Measurements from ENCODE around the gene ATF7IP. TPM values are rescaled to one million over a fixed set of nuclear protein-coding genes. Genes with fewer than 3 reads are reported as not detected.
"Not testable (repeated sequence)": the region's sequence is repeated elsewhere in the genome, so short reads cannot be mapped to it uniquely, and the experiment has no call there.

The ATF7IP gene, protein sequence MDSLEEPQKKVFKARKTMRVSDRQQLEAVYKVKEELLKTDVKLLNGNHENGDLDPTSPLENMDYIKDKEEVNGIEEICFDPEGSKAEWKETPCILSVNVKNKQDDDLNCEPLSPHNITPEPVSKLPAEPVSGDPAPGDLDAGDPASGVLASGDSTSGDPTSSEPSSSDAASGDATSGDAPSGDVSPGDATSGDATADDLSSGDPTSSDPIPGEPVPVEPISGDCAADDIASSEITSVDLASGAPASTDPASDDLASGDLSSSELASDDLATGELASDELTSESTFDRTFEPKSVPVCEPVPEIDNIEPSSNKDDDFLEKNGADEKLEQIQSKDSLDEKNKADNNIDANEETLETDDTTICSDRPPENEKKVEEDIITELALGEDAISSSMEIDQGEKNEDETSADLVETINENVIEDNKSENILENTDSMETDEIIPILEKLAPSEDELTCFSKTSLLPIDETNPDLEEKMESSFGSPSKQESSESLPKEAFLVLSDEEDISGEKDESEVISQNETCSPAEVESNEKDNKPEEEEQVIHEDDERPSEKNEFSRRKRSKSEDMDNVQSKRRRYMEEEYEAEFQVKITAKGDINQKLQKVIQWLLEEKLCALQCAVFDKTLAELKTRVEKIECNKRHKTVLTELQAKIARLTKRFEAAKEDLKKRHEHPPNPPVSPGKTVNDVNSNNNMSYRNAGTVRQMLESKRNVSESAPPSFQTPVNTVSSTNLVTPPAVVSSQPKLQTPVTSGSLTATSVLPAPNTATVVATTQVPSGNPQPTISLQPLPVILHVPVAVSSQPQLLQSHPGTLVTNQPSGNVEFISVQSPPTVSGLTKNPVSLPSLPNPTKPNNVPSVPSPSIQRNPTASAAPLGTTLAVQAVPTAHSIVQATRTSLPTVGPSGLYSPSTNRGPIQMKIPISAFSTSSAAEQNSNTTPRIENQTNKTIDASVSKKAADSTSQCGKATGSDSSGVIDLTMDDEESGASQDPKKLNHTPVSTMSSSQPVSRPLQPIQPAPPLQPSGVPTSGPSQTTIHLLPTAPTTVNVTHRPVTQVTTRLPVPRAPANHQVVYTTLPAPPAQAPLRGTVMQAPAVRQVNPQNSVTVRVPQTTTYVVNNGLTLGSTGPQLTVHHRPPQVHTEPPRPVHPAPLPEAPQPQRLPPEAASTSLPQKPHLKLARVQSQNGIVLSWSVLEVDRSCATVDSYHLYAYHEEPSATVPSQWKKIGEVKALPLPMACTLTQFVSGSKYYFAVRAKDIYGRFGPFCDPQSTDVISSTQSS
- 11.9 and 21.3 TPM in 2 replicates for total RNA-seq

DNA sequence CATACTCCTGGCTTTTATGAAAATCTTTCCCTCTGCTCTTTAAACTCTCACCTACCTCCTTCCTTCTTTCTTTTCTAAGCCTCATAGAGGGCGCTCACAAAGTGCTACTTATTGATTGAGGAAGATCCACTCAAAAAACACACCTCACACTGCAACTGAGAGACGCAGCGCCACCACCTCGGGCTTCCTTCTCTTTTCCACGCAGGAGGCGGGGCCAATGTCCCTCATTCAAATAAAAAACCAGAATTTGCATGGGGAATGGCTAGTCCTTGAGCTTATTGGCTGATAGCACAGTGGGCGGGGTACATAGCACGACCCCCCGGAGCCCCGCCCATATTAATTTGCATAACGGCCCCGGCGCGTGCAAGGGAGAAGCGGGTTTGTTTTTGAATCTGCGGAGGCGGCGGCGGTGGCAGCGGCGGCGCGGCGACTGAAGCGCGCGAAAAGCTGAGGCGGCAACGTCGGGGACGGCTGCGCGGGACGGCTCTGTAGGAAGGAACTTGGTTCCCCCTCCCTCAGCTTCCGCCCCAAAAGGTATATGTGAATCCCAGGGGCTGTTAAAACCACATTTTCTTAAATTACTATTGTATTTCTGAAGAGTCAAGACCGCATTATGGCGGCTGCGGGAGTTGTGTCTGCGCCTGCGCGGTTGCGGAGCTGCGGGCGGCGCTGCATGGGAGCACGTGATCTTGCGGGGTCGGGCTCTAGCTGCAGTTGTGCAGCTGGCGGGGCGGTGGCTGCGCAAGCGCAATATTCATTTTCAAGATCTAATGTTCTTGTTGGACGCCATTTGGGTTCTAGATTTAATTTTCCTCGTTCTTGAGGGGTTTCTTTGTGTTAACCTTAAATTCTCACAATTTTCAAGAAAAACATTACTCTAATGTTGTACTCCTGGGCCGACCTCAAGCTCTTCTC is at the start of gene ATF7IP:
TSS of gene ATF7IP (plus strand) at position 389 of the 915 bp plus-strand sequence. CDS start 58,234 bp downstream, outside the sequence.
- peak within 1 kb of the TSS; percentile 66 for H3K4me3 ChIP-seq (ENCODE audit: low read depth, low read length)
- TF ChIP-seq, protein P1, sequence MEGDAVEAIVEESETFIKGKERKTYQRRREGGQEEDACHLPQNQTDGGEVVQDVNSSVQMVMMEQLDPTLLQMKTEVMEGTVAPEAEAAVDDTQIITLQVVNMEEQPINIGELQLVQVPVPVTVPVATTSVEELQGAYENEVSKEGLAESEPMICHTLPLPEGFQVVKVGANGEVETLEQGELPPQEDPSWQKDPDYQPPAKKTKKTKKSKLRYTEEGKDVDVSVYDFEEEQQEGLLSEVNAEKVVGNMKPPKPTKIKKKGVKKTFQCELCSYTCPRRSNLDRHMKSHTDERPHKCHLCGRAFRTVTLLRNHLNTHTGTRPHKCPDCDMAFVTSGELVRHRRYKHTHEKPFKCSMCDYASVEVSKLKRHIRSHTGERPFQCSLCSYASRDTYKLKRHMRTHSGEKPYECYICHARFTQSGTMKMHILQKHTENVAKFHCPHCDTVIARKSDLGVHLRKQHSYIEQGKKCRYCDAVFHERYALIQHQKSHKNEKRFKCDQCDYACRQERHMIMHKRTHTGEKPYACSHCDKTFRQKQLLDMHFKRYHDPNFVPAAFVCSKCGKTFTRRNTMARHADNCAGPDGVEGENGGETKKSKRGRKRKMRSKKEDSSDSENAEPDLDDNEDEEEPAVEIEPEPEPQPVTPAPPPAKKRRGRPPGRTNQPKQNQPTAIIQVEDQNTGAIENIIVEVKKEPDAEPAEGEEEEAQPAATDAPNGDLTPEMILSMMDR (conservative IDR thresholded peaks at IDR 0.05; ENCODE audit: low read depth, low read length) = peak; percentile 52
- DNase-seq (ENCODE audit: low read depth) = peak; percentile 90

DNA sequence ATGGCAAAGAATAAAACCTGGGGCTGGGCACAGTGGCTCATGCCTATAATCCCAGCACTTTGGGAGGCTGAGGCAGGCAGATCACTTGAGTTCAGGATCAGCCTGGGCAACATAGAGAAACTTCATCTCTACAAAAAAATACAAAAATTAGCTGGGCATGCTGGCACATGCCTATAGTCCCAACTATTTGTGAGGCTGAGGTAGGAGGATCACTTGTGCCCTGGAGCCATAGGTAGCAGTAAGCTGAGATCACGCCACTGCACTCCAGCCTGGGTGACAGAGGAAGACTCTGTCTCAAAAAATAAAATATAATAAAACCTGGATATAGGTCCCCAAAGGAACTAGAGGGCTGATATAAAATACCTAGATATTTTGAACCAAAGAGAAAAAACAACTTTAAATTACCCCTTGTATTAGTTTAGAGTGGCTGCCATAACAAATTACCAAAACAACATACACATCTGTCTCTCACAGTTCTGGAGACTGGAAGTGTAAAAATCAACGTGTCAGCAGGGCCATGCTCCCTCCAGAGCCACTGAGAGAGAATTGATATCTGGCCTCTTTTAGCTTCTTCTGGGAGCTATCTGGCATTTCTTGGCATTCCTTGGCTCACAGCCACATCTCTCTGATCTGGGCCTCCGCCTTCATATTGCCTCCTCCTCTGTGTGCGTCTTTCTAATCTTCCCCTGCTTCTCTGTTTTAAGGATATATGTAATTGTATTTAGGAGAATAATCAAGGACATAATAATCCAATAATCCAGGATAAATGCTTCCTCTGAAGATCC is 47.9 kb upstream of the ATF7IP start:
- no peak overlapping the region for H3K4me3 ChIP-seq (ENCODE audit: low read depth, low read length)
- DNase-seq (ENCODE audit: low read depth) = no peak
- TF ChIP-seq, protein P1 (conservative IDR thresholded peaks at IDR 0.05; ENCODE audit: low read depth, low read length) = no peak

DNA sequence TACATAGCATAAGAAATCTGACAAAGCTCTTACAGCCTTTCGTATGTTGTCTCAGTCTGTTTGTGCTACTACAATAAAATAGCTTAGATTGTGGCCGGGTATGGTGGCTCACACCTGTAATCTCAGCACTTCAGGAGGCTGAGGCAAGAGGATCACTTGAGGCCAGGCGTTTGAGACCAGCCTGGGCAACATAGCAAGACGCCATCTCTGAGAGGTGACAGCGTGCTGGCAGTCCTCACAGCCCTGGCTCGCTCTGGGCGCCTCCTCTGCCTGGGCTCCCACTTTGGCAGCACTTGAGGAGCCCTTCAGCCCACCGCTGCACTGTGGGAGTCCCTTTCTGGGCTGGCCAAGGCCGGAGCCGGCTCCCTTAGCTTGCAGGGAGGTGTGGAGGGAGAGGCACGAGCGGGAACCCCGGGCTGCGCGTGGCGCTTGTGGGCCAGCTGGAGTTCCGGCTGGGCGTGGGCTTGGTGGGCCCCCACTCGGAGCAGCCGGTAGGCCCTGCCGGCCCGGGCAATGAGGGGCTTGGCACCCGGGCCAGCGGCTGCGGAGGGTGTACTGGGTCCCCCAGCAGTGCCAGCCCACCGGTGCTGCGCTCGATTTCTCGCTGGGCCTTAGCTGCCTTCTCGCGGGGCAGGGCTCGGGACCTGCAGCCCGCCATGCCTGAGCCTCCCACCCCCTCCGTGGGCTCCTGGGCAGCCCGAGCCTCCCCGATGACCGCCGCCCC is 45.6 kb upstream of the ATF7IP start:
- H3K4me3 ChIP-seq (ENCODE audit: low read depth, low read length); DNase-seq (ENCODE audit: low read depth): not testable (repeated sequence)

DNA sequence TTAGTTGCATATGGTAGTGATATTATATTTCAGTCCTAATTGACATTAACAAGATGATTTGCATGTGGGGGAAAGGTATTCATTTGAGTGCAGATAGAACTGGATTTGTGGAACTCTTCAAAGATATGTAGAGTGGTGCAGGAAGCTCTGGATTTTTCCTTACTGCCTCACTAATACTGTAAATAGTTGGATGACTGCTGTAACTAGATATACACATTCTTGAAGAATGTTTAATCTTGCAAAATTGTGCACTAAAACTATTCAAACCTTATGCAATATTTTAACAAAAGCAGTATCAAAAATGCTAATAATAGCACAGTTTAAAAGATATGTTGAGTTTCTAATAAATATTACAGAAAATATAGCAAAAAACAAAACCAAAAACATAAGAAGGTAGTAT is 43.1 kb upstream of the ATF7IP start:
- DNase-seq (ENCODE audit: low read depth) = no peak
- TF ChIP-seq, protein P1 (conservative IDR thresholded peaks at IDR 0.05; ENCODE audit: low read depth, low read length) = no peak
- H3K4me3 ChIP-seq (ENCODE audit: low read depth, low read length) = no peak overlapping the region

DNA sequence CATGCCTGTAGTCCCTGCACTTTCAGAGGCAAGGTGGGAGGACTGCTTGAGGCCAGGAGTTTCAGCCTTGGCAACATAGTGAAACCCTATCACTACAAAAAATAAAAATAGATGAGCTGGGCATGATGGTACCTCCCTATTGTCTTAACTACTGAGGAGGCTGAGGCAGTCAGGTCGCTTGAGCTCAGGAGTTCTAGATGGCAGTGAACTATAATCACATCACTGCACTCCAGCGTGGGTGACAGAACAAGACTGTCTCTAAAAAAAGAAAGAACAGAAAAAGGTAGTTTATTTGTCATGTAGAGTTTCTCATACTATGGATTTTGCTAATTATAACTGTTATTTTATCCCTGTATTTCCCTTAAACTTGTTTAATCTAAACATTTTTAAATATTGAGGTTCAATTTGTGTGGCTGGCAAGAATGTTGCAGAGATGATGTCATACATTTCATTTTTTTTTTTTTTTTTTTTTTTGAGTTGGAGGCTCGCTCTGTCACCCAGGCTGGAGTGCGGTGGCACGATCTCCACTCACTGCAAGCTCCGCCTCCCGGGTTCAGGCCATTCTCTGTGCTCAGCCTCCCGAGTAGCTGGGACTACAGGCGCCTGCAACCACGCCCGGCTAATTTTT is 39.7 kb upstream of the ATF7IP start:
- no peak for DNase-seq (ENCODE audit: low read depth)
- TF ChIP-seq, protein P1 (conservative IDR thresholded peaks at IDR 0.05; ENCODE audit: low read depth, low read length) = no peak
- H3K4me3 ChIP-seq (ENCODE audit: low read depth, low read length) = no peak overlapping the region
